Stimulated activated CD8-positive, alpha-beta memory T cell treated with anti-CD3 and anti-CD28 coated beads, Interleukin-15, amount 100 ng/mL, for 24 hours (primary cell): ENCODE measurements around the gene CEBPA.
"Not testable (repeated sequence)": the region's sequence is repeated elsewhere in the genome, so short reads cannot be mapped to it uniquely, and the experiment has no call there.

ENCODE experiments used
- DNase-seq: peaks from one replicate; pipeline ENCODE4 v3.0.0-alpha.2; 2020; ENCODE audit warnings: low read depth

The CEBPA gene

DNA sequence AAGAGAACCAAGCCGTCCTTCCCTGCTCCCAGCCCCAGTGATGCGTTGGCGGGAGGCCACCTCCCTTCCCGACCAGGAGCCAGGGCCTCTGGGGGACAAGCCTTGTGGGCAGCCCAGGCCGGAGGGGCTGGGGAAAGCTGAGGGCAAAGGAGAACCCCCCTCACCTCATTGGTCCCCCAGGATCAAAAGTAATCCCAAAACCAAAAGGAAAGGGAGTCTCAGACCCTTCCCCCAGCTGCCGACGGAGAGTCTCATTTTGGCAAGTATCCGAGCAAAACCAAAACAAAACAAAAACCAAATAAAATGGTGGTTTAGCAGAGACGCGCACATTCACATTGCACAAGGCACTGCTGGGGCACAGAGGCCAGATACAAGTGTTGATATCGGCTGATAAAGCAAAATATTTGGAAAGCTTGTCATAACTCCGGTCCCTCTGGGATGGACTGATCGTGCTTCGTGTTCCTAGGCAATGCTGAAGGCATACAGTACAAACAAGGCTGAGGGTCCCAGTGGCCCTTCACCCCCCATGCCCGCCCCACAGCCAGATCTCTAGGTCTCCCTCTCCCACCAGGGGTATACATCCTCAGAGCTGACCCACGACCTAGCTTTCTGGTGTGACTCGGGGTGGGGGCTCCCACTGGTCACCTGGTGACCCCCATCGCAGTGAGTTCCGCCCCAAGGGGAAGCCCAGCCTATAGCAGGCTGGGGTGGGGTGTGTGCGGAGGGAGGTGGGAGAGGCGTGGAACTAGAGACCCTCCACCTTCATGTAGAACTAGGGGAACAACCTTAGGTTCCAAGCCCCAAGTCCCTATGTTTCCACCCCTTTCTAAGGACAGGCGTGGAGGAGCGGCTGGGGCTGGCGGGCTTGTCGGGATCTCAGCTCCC lies 2.1 kb downstream of the CEBPA start:
- DNase-seq: no peak

DNA sequence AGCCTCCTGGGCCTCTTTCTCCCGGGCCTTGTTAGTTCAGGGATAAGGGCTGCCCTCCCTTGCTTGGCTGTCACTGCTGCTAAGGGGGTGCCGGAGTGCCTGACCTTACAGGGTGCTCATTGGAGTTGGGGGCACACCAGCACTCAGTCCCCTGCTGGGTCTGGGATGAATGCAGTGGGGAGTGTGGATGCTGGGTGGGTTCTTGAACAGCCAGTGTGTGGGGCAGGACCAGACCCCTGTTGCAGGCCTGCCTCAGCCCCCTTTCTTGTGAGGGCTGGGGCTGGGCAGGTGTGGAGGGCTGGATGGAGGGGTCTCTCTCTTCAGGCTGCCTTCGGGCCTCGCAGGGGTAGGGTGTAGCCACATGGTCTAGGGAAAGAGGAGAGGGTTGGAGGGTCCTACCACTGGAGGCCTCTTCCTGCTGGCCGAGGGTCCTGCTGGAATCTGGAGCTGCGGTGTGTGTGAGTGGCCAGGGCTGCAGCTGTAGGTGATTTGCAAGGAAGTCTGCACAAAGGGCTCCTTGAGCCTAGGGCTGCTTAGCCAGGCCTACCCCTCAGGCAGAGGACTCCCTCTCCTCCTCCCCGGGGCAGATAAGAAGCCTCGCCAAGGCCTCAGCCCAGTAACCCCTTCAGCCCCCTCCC lies 3.2 kb downstream of the CEBPA start:
- no peak for DNase-seq

DNA sequence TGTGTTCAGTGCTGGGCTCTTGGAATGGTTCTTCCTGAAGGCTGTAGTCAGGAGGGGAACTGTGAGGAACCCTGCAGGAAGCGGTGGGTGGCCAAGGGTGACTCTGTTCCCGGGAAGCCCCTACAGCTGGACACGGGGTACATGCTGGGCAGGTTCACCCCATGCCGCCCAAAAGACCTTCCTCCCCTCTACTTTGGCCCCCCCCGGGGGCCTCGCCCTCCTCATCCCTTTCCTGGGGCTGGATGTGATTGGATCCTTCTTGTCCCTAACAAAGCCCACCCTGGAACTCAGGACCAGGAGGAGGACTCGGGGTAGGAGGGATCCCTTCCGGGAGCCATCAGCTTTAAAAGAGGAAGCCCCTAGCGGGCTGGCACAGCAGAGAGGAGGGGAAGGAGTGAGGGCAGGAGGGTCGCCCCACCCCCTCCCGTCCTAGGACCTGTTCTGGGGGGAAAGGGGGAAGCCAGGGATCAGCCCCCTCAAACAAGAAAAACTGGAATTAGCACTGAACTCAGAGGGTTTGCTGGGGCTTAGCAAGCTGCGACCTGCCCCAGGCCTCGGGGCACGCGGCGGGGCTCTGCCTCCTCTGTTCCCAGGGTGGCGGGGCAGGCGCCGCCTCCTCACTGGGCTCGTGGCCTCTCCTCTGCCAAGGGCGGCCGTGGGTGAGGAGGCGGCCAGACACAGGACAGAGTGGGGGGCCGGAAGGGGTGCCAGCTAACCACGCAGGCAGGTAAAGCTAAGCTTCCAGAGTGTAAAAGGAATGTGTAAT lies 4.0 kb downstream of the CEBPA start:
- no peak for DNase-seq

- no peak for DNase-seq
Measured at GRCh38 chr19:33297401-33298145, 4.8 kb downstream of the CEBPA start.

- no peak for DNase-seq
Measured at GRCh38 chr19:33296488-33296971, 5.8 kb downstream of the CEBPA start.

GRCh38 chr19:33295621-33296487 lies 6.5 kb downstream of the CEBPA start:
- no peak for DNase-seq

DNA sequence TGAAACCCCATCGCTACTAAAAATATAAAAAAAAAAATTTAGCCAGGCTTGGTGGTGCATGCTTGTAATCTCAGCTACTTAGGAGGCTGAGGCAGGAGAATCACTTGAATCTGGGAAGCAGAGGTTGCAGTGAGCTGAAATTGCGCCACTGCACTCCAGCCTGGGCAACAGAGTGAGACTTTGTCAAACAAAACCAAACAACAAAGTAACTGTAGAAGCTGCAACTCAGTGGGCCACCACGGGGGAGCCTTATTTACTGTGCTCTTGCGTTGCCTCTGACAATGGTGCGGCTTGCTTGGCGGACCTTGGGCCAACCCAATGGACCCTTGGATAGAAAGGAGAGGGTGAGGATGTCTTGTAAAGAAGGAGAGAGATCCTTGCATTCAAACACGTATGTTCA lies 7.3 kb downstream of the CEBPA start:
- DNase-seq: not testable (repeated sequence)

DNA sequence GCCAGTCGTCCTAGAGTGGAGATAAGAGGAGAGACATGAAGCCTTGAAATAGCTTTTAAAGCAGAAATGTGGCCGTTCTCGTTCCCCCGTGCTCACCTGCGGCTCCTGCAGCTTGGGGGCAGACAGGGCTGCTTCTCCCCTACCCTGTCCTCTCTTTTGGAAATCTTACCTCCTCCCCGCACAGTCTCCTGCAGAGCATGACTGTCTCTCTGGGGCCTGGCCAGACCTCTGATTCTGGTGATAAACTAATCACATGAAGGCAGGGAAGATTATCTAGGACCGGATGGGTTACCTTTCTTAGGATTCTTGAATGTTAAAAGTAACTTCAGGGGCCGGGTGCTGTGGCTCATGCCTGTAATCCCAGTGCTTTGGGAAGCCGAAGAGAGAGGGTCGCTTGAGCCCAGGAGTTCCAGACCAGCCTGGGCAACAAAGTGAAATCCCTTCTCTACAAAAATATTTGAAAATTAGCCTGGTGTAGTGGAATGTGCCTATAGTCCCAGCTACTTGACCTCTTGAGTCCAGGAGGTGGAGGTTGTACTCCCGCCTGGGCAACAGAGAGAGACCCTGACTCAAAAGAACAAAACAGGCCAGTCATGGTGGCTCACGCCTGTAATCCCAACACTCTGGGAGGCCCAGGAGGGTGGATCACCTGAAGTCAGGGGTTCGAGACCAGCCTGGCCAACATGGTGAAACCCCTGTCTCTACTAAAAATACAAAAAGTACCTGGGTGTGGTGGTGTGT lies 8.1 kb downstream of the CEBPA start:
- DNase-seq: no peak

GRCh38 chr19:33293255-33294057 lies 8.9 kb downstream of the CEBPA start:
- DNase-seq: no peak

GRCh38 chr19:33292595-33293254 lies 9.6 kb downstream of the CEBPA start:
- no peak for DNase-seq

GRCh38 chr19:33291623-33292534 lies 10.5 kb downstream of the CEBPA start:
- no peak for DNase-seq

DNA sequence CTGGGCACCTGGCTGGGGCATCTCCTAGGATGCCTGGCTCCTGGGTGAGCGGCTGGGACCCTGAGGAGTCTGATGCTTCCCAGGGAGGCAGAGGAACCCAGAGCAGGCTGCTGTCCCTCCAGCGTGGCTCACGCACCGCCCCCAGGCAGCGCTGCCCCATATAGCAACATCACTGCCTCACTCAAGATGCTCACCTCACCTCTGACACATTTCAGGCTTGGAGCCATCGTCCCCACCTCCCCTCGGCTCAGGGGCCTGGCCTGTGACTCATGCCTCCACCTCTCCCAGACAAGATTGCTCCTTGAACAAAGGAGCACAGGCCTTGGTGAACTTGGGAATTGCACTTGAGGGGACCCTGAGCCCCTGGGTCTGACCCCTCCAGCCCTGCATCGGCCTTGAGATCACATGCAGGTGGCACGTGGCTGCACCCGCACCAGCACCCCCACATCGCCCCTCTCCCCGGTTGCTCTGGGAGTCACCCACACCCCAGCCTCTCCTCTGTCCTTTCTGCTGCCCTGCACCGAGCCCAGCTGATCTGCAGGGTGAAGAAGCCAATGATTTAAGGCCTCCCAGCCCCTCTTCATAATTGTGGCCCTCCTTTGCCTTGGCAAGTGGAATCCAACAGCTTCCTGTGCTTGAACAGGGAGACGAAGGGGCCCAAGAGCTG lies 11.2 kb downstream of the CEBPA start:
- DNase-seq: no peak

- no peak for DNase-seq
Measured at GRCh38 chr19:33290082-33290815, 12.1 kb downstream of the CEBPA start.

DNA sequence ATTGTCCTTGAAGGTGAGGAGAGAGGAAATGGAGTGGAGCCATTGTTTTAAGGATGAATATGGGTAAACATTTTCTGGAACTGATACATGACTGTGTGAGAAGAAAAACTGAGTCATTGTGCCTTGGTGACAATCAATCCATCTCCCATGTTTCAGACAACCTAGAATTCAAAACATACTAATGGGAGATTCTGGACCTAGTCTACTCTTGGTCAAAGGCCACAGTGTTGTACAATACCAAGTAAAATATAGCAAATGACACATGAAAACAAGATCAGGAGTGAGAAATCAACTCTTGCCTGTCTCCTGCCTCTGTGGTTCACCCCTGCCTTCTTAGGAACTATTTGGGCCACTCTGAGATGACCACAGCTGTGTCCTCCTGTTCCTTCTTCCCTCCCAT lies 13.1 kb downstream of the CEBPA start:
- no peak for DNase-seq

DNA sequence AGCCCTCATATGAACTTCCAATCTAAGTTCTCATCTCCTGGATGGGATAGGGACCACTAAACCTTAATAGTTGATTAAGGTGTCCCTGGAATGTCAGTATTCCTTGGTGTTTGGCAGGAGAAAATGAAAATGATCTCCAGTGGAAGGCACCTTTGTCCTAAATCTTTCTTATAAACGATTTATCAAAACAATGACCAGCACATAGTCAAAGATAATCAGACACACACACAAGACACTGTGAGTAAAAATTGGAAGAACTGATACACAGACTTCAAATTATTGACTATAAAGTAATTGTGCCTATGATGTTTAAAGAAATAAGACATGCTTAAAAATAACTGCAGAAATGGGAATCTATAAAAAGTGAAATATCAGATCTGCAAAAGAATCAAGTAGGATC lies 13.7 kb downstream of the CEBPA start:
- no peak for DNase-seq

DNA sequence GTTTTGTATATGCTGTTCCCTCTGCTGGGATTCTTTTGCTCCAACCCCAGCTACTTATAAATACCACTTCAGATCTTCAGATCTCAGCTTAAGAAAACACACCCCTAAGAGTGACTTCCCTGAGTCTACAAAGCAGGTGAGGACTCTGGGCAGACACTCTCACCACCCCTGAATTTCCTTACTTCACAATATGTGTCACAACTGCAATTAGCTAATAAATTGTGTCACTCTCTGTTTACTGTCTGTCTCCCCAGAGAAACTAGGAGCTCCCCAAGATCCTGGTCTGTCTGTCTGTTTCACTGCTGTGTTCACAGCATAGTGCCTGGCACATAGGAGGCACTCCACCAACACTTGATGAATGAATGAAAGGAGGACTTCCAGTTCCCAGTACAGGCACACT lies 14.4 kb downstream of the CEBPA start:
- no peak for DNase-seq
